HepG2 (cell line): Measurements from ENCODE around the gene TIAM1.

Experiments
- CTCF ChIP-seq: sonication (generic); formaldehyde crosslinking; IDR thresholded peaks from 2 replicates; pipeline ENCODE4 v1.5.0; 2020; ENCODE audit warnings: mild to moderate bottlenecking, missing genetic modification reagents, moderate library complexity
- EZH2 ChIP-seq: conservative IDR thresholded peaks from 2 replicates; pipeline ENCODE4 v1.6.1; 2012; ENCODE audit warnings: mild to moderate bottlenecking, low read depth, low read length, moderate library complexity
- NCOA1 ChIP-seq: sonication (generic); formaldehyde crosslinking; IDR thresholded peaks from 2 replicates; pipeline ENCODE4 v1.9.0; 2021; ENCODE audit warnings: missing genetic modification reagents
- POLR2A ChIP-seq, 2 experiments: IDR thresholded peaks; 2 replicates each; pipeline ENCODE4 v1.6.1; 2011; ENCODE audit warnings: low read depth in 2 of 2, low read length in 2 of 2, mild to moderate bottlenecking in 1 of 2, moderate library complexity in 1 of 2; ENCODE audit not compliant: insufficient read depth in 1 of 2
- ZNF12 ChIP-seq: sonication (generic); formaldehyde crosslinking; IDR thresholded peaks from 2 replicates; pipeline ENCODE4 v1.5.0; 2020; ENCODE audit warnings: missing genetic modification reagents
- ZNF121 ChIP-seq: sonication (generic); formaldehyde crosslinking; IDR thresholded peaks from 2 replicates; pipeline ENCODE4 v1.5.0; 2020; ENCODE audit warnings: mild to moderate bottlenecking, missing genetic modification reagents
- ZNF362 ChIP-seq: sonication (generic); formaldehyde crosslinking; IDR thresholded peaks from 2 replicates; pipeline ENCODE4 v1.4.0; 2020; ENCODE audit warnings: missing genetic modification reagents, mild to moderate bottlenecking, borderline replicate concordance
- ZNF552 ChIP-seq: sonication (generic); formaldehyde crosslinking; IDR thresholded peaks from 2 replicates; pipeline ENCODE4 v1.9.0; 2022; ENCODE audit warnings: missing genetic modification reagents, mild to moderate bottlenecking, borderline replicate concordance
- ZNF770 ChIP-seq: sonication (generic); formaldehyde crosslinking; IDR thresholded peaks from 2 replicates; pipeline ENCODE4 v1.5.0; 2020; ENCODE audit warnings: mild to moderate bottlenecking, missing genetic modification reagents
- ZNF800 ChIP-seq: sonication (generic); formaldehyde crosslinking; IDR thresholded peaks from 2 replicates; pipeline ENCODE4 v1.4.0; 2020; ENCODE audit warnings: missing genetic modification reagents

- TF ChIP-seq CTCF (CRISPR knock-in tag) = no peak
- no peak for TF ChIP-seq ZNF552 (CRISPR knock-in tag)
- no peak for TF ChIP-seq ZNF12
- TF ChIP-seq ZNF800 (CRISPR knock-in tag) = no peak
- no peak for TF ChIP-seq ZNF362 (CRISPR knock-in tag)
- TF ChIP-seq NCOA1 (CRISPR knock-in tag) = no peak
- TF ChIP-seq ZNF121 (CRISPR knock-in tag) = no peak
- TF ChIP-seq ZNF770 = no peak
- TF ChIP-seq POLR2A (IDR thresholded peaks at IDR 0.05; ENCODE audit: insufficient read depth in 1 of 2, low read depth in 2 of 2, low read length in 2 of 2) = no peak
- TF ChIP-seq EZH2 = no peak
These were observed 41.9 kb upstream of the TIAM1 start for GRCh38 chr21:31386006-31386405.
